Activated CD8-positive, alpha-beta memory T cell treated with anti-CD3 and anti-CD28 coated beads, Interleukin-2, amount 10 ng/mL, durations not matched to agents 7 days and 5 days (primary cell): ENCODE measurements around the gene MVD. TPM values are rescaled to one million over a fixed set of nuclear protein-coding genes. Genes with fewer than 3 reads are reported as not detected.

Experiments
- total RNA-seq, 2 experiments: library from RNA; stranded (reverse); gene quantifications; one replicate each; pipeline ENCODE4 v1.2.3, GENCODE V29; 2021

Gene MVD
- total RNA-seq, 2 experiments from 2014 or later, result 112 to 134 TPM

Other genes with a start within 250 kb of the MVD start
- 10 to 100 TPM; 15.1 to 21.0 TPM for gene ZFPM1, start 209.8 kb downstream of the MVD start, total RNA-seq
- gene ZC3H18, start 92.7 kb downstream of the MVD start, total RNA-seq, result 10 to 100 TPM; 88.1 to 93.9 TPM
- under 1 TPM in 1 of 2 experiments, not detected in 1; 0.29 TPM for gene IL17C, start 24.5 kb downstream of the MVD start, total RNA-seq
- 100 to 1,000 TPM; 461 to 494 TPM for gene CYBA, start 12.0 kb downstream of the MVD start, total RNA-seq
- gene SNAI3, start 23.4 kb upstream of the MVD start, total RNA-seq, result 10 to 100 TPM in 1 of 2 experiments, 1 to 10 TPM in 1; 5.6 to 14.1 TPM
- gene RNF166, start 43.3 kb upstream of the MVD start, total RNA-seq, result 100 to 1,000 TPM; 124 to 174 TPM
- 10 to 100 TPM; 31.1 to 40.0 TPM for gene CTU2, start 43.4 kb upstream of the MVD start, total RNA-seq
- gene PIEZO1, start 122.1 kb upstream of the MVD start, total RNA-seq, result 100 to 1,000 TPM; 269 to 347 TPM
- 100 to 1,000 TPM; 124 to 191 TPM for gene CDT1, start 140.7 kb upstream of the MVD start, total RNA-seq
- 100 to 1,000 TPM; 127 to 148 TPM for gene APRT, start 148.8 kb upstream of the MVD start, total RNA-seq
- gene GALNS, start 193.9 kb upstream of the MVD start, total RNA-seq, result 10 to 100 TPM; 30.8 to 38.8 TPM
- 10 to 100 TPM; 49.2 to 51.3 TPM for gene TRAPPC2L, start 194.0 kb upstream of the MVD start, total RNA-seq
- not detected for gene PABPN1L, start 203.6 kb upstream of the MVD start, total RNA-seq